KMS-11 (cell line): ENCODE measurements around the gene ELFN1.

Experiments
- H2AFZ ChIP-seq: fragments of 200-600 bp; sonication (generic); 2 replicates; pipeline ENCODE4 v1.6.1; 2016; ENCODE audit warnings: antibody characterized with exemption, mixed run types, low read depth
- H3K27ac ChIP-seq: fragments of 200-600 bp; sonication (generic); 2 replicates; pipeline ENCODE4 v1.6.1; 2016; ENCODE audit warnings: mild to moderate bottlenecking, mixed run types
- H3K27me3 ChIP-seq: fragments of 200-600 bp; sonication (generic); 2 replicates; pipeline ENCODE4 v1.6.1; 2017; ENCODE audit warnings: mild to moderate bottlenecking, low read depth, mixed run types, moderate library complexity; ENCODE audit not compliant: insufficient read depth
- H3K36me3 ChIP-seq: fragments of 200-600 bp; sonication (generic); 2 replicates; pipeline ENCODE4 v1.6.1; 2017; ENCODE audit warnings: mild to moderate bottlenecking, mixed run types; ENCODE audit not compliant: insufficient read depth
- H3K4me1 ChIP-seq: fragments of 200-600 bp; sonication (generic); 2 replicates; pipeline ENCODE4 v1.6.1; 2016; ENCODE audit warnings: mild to moderate bottlenecking, low read depth, mixed run types; ENCODE audit not compliant: poor library complexity, severe bottlenecking
- H3K4me2 ChIP-seq: fragments of 200-600 bp; sonication (generic); 2 replicates; pipeline ENCODE4 v1.7.0; 2016; ENCODE audit warnings: mild to moderate bottlenecking, mixed run types
- H3K4me3 ChIP-seq: fragments of 200-600 bp; sonication (generic); IDR thresholded peaks from 2 replicates; pipeline ENCODE4 v1.6.1; 2017; ENCODE audit warnings: low read depth, low read length, mixed read lengths; ENCODE audit not compliant: insufficient read depth
- H3K79me2 ChIP-seq: fragments of 200-600 bp; sonication (generic); 2 replicates; pipeline ENCODE4 v1.6.1; 2016; ENCODE audit warnings: low read depth, mixed run types; ENCODE audit not compliant: insufficient read depth
- H3K9ac ChIP-seq: fragments of 200-600 bp; sonication (generic); 2 replicates; pipeline ENCODE4 v1.6.1; 2016; ENCODE audit warnings: mild to moderate bottlenecking, mixed run types
- H4K20me1 ChIP-seq: fragments of 200-600 bp; sonication (generic); 2 replicates; pipeline ENCODE4 v1.6.1; 2016; ENCODE audit warnings: mild to moderate bottlenecking, mixed run types; ENCODE audit not compliant: insufficient read depth
- CTCF ChIP-seq: fragments of 200-600 bp; sonication (generic); conservative IDR thresholded peaks from 2 replicates; pipeline ENCODE4 v1.6.1; 2017; ENCODE audit warnings: low read depth, mild to moderate bottlenecking, antibody characterized with exemption, low read length, moderate library complexity, mixed read lengths

The ELFN1 gene

GRCh38 chr7:1787241-1787640 lies 117.2 kb downstream of the ELFN1 start:
- H3K9ac ChIP-seq, result no peak overlapping the region
- no peaks in the 10 kb centered on the region for H3K79me2 ChIP-seq
- no peak overlapping the region for H3K4me3 ChIP-seq
- H3K27me3 ChIP-seq, result no peaks in the 10 kb centered on the region
- no peak overlapping the region for H2AFZ ChIP-seq
- no peaks in the 10 kb centered on the region for H3K36me3 ChIP-seq
- H3K4me2 ChIP-seq, result no peak overlapping the region
- H3K4me1 ChIP-seq, result no peaks in the 10 kb centered on the region
- H3K27ac ChIP-seq, result no peak overlapping the region
- no peak for TF ChIP-seq CTCF
- H4K20me1 ChIP-seq, result no peaks in the 10 kb centered on the region

DNA sequence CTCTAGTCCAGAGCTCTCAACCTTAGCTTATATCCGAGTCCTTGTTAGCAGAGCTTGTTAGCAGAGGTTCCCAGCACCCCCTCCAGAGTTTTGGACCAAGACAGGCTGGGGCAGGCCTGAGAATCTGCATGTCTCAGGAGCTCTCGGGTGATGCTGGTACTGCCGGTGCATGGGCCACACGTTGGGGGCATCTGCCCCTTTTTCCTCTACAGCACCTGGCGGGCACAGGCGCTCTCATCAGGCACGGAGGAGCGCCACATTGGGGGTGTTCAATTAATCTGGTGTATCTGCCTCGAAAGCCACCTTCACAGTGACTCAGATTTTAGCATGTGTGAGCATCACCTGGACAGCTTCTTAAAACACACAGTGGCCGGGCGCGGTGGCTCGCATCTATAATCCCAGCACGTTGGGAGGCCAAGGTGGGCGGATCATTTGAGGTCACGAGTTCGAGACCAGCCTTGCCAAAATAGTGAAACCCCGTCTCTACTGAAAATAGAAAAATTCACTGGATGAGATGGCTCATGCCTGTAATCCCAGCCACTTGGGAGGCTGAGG lies 117.7 kb downstream of the ELFN1 start:
- no peak overlapping the region for H3K4me2 ChIP-seq
- no peak overlapping the region for H3K4me3 ChIP-seq
- no peak overlapping the region for H3K27ac ChIP-seq
- H3K27me3 ChIP-seq, result no peaks in the 10 kb centered on the region
- H3K36me3 ChIP-seq, result no peaks in the 10 kb centered on the region
- no peak for TF ChIP-seq CTCF
- no peaks in the 10 kb centered on the region for H3K4me1 ChIP-seq
- no peak overlapping the region for H2AFZ ChIP-seq
- no peaks in the 10 kb centered on the region for H3K79me2 ChIP-seq
- H3K9ac ChIP-seq, result no peak overlapping the region
- no peaks in the 10 kb centered on the region for H4K20me1 ChIP-seq

- Histone ChIP-seq H3K79me2 (no peaks in the 10 kb centered on the region), H3K9ac (no peak overlapping the region), H4K20me1 (no peaks in the 10 kb centered on the region), H3K4me2 (no peak overlapping the region), H3K4me3 (no peak overlapping the region), H3K4me1 (no peaks in the 10 kb centered on the region), H2AFZ (no peak overlapping the region), H3K27me3 (no peaks in the 10 kb centered on the region), H3K36me3 (no peaks in the 10 kb centered on the region), H3K27ac (no peak overlapping the region)
- no peak for TF ChIP-seq CTCF
These were observed 124.9 kb downstream of the ELFN1 start for GRCh38 chr7:1794888-1795542.
